Right kidney (tissue), 1 donor: Measurements from ENCODE around the gene CCNG1.

Experiments
- DNase-seq: peaks from one replicate; pipeline ENCODE4 v3.0.0-alpha.2; 2016

The CCNG1 gene

GRCh38 chr5:163489055-163489744, 51.8 kb downstream of the CCNG1 start:
- DNase-seq: peak; percentile 18

DNA sequence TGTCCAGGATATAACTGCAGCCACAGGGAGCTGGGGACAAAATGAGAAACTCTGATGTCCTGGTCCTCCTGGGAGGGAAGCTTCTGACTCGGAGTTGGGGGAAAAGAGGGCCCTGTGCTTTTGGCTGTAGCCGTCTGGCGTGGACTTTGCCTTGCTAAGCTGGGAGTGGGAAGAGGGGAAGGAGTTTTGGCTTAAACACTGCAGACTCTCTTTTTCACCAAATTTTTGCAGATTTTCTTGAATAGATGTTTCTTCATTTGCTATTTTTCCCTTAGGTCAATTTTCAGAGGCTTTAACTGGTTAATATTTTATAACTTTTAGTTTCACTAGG, 52.3 kb downstream of the CCNG1 start:
- DNase-seq: no peak
